Measurements from ENCODE around the gene SLC23A1. TPM values are rescaled to one million over a fixed set of nuclear protein-coding genes. Genes with fewer than 3 reads are reported as not detected.

The SLC23A1 gene
- total RNA-seq, 2 donors from 2014 or later, result 0.35 to 0.93 TPM

GRCh38 chr5:139376364-139376763 is 6.7 kb downstream of the SLC23A1 start:
- WGBS, 2 experiments (ENCODE audit: insufficient coverage in 1 of 2, insufficient read length in 1 of 2), result 95 to 97% methylated on average over 5 to 7 of the region's 7 CpGs
- H3K36me3 ChIP-seq (ENCODE audit: control insufficient read depth, insufficient read depth, low read length), result peaks cover 25% of the 10 kb centered on the region
- H3K27me3 ChIP-seq (ENCODE audit: control insufficient read depth, insufficient read depth, low read length, poor library complexity, severe bottlenecking), result no peaks in the 10 kb centered on the region
- no peak overlapping the region for H3K9ac ChIP-seq (ENCODE audit: extremely low read depth, low read length, poor library complexity, severe bottlenecking)
- Mint-ChIP-seq H3K27me3 (ENCODE audit: insufficient read depth) (no peaks in the 10 kb centered on the region), H3K4me1 (no peaks in the 10 kb centered on the region), H3K27ac (no peak overlapping the region), H3K36me3 (ENCODE audit: low read depth) (peaks cover 30% of the 10 kb centered on the region), H3K9me3 (peaks cover 2% of the 10 kb centered on the region), H3K4me3 (no peak overlapping the region)
- no peaks in the 10 kb centered on the region for H3K4me1 ChIP-seq (ENCODE audit: control insufficient read depth, insufficient read depth, low read length)
- no peak for TF ChIP-seq CTCF (conservative IDR thresholded peaks at IDR 0.05)
- DNase-seq, result no peak
- no peak overlapping the region for H3K27ac ChIP-seq (ENCODE audit: low read depth, low read length)
- no peaks in the 10 kb centered on the region for H3K9me3 ChIP-seq (ENCODE audit: control insufficient read depth, low read length)
- no peak overlapping the region for H3K4me3 ChIP-seq (ENCODE audit: low read length)

- peaks cover 2% of the 10 kb centered on the region for H3K9me3 Mint-ChIP-seq
- Histone ChIP-seq H3K9me3 (ENCODE audit: control insufficient read depth, low read length) (no peaks in the 10 kb centered on the region), H3K9ac (ENCODE audit: extremely low read depth, low read length, poor library complexity, severe bottlenecking) (no peak overlapping the region), H3K27ac (ENCODE audit: low read depth, low read length) (no peak overlapping the region), H3K36me3 (ENCODE audit: control insufficient read depth, insufficient read depth, low read length) (peaks cover 33% of the 10 kb centered on the region), H3K27me3 (ENCODE audit: control insufficient read depth, insufficient read depth, low read length, poor library complexity, severe bottlenecking) (no peaks in the 10 kb centered on the region), H3K4me1 (ENCODE audit: control insufficient read depth, insufficient read depth, low read length) (no peaks in the 10 kb centered on the region), H3K4me3 (ENCODE audit: low read length) (no peak overlapping the region)
- H3K36me3 Mint-ChIP-seq (ENCODE audit: low read depth), result peaks cover 35% of the 10 kb centered on the region
- H3K27me3 Mint-ChIP-seq (ENCODE audit: insufficient read depth), result no peaks in the 10 kb centered on the region
- 94 to 100% methylated on average over 1 to 2 of the region's 2 CpGs for WGBS, 2 experiments (ENCODE audit: insufficient coverage in 1 of 2, insufficient read length in 1 of 2)
- no peak for TF ChIP-seq CTCF (conservative IDR thresholded peaks at IDR 0.05)
- peak; percentile 51 for DNase-seq
- H3K4me3 Mint-ChIP-seq, result no peak overlapping the region
- no peak overlapping the region for H3K27ac Mint-ChIP-seq
- H3K4me1 Mint-ChIP-seq, result no peaks in the 10 kb centered on the region
Measured at GRCh38 chr5:139374909-139375308, 8.2 kb downstream of the SLC23A1 start.

GRCh38 chr5:139371482-139372435 is 11.3 kb downstream of the SLC23A1 start:
- Mint-ChIP-seq H3K4me1 (no peaks in the 10 kb centered on the region), H3K27me3 (ENCODE audit: insufficient read depth) (no peaks in the 10 kb centered on the region), H3K27ac (no peak overlapping the region), H3K9me3 (peaks cover 2% of the 10 kb centered on the region), H3K4me3 (no peak overlapping the region), H3K36me3 (ENCODE audit: low read depth) (peaks cover 52% of the 10 kb centered on the region)
- H3K27me3 ChIP-seq (ENCODE audit: control insufficient read depth, insufficient read depth, low read length, poor library complexity, severe bottlenecking), result no peaks in the 10 kb centered on the region
- no peaks in the 10 kb centered on the region for H3K4me1 ChIP-seq (ENCODE audit: control insufficient read depth, insufficient read depth, low read length)
- WGBS, 2 experiments (ENCODE audit: insufficient coverage in 1 of 2, insufficient read length in 1 of 2), result 92 to 97% methylated on average over 5 to 7 of the region's 7 CpGs
- no peak overlapping the region for H3K9ac ChIP-seq (ENCODE audit: extremely low read depth, low read length, poor library complexity, severe bottlenecking)
- no peaks in the 10 kb centered on the region for H3K9me3 ChIP-seq (ENCODE audit: control insufficient read depth, low read length)
- DNase-seq, result no peak
- no peak for TF ChIP-seq CTCF (conservative IDR thresholded peaks at IDR 0.05)
- no peak overlapping the region for H3K27ac ChIP-seq (ENCODE audit: low read depth, low read length)
- no peak overlapping the region for H3K4me3 ChIP-seq (ENCODE audit: low read length)
- peaks cover 57% of the 10 kb centered on the region for H3K36me3 ChIP-seq (ENCODE audit: control insufficient read depth, insufficient read depth, low read length)

All from endodermal cell (in vitro differentiated cells).